HL-60 (cell line): ENCODE measurements around the gene TENM3.

Source experiments
- GABPA ChIP-seq: IDR thresholded peaks from 2 replicates; pipeline ENCODE4 v1.6.1; 2012; ENCODE audit warnings: low read depth
- POLR2AphosphoS5 ChIP-seq: IDR thresholded peaks from 2 replicates; pipeline ENCODE4 v1.6.1; 2012; ENCODE audit warnings: low read depth
- SPI1 ChIP-seq: IDR thresholded peaks from 2 replicates; pipeline ENCODE4 v1.6.1; 2012; ENCODE audit warnings: low read depth, mild to moderate bottlenecking, borderline replicate concordance
- TF ChIP-seq, protein P1 (sequence below): IDR thresholded peaks from one replicate; pipeline ENCODE4 v1.5.1; 2011; ENCODE audit warnings: low read length, control low read depth, inconsistent platforms; ENCODE audit not compliant: insufficient read depth
- TF ChIP-seq, protein P2 (sequence below): IDR thresholded peaks from 2 replicates; pipeline ENCODE4 v1.6.1; 2012; ENCODE audit warnings: low read depth; ENCODE audit not compliant: insufficient replicate concordance

DNA sequence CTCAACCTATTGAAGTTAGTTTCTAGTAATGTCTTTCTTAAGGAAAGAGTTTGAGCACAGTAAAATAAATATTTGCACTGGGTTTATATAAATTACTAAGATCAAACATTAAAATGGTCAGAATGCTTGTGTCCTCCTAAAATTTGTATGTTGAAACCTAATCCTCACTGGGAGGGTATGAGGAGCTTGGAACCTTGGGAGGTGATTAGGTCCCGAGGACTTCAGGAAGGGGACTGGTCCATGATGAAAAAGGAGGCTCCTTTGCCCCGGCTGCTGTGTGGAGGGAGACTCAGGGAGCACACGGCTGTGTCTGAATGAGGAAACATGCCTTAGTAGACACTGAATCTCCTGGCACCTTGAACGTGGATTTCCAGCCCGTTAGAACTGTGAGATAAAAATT lies 221.9 kb downstream of the TENM3 start:
- no peak for TF ChIP-seq SPI1
- TF ChIP-seq, protein P1, sequence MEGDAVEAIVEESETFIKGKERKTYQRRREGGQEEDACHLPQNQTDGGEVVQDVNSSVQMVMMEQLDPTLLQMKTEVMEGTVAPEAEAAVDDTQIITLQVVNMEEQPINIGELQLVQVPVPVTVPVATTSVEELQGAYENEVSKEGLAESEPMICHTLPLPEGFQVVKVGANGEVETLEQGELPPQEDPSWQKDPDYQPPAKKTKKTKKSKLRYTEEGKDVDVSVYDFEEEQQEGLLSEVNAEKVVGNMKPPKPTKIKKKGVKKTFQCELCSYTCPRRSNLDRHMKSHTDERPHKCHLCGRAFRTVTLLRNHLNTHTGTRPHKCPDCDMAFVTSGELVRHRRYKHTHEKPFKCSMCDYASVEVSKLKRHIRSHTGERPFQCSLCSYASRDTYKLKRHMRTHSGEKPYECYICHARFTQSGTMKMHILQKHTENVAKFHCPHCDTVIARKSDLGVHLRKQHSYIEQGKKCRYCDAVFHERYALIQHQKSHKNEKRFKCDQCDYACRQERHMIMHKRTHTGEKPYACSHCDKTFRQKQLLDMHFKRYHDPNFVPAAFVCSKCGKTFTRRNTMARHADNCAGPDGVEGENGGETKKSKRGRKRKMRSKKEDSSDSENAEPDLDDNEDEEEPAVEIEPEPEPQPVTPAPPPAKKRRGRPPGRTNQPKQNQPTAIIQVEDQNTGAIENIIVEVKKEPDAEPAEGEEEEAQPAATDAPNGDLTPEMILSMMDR, result no peak
- TF ChIP-seq GABPA, result no peak
- no peak for TF ChIP-seq POLR2AphosphoS5
- TF ChIP-seq, protein P2, sequence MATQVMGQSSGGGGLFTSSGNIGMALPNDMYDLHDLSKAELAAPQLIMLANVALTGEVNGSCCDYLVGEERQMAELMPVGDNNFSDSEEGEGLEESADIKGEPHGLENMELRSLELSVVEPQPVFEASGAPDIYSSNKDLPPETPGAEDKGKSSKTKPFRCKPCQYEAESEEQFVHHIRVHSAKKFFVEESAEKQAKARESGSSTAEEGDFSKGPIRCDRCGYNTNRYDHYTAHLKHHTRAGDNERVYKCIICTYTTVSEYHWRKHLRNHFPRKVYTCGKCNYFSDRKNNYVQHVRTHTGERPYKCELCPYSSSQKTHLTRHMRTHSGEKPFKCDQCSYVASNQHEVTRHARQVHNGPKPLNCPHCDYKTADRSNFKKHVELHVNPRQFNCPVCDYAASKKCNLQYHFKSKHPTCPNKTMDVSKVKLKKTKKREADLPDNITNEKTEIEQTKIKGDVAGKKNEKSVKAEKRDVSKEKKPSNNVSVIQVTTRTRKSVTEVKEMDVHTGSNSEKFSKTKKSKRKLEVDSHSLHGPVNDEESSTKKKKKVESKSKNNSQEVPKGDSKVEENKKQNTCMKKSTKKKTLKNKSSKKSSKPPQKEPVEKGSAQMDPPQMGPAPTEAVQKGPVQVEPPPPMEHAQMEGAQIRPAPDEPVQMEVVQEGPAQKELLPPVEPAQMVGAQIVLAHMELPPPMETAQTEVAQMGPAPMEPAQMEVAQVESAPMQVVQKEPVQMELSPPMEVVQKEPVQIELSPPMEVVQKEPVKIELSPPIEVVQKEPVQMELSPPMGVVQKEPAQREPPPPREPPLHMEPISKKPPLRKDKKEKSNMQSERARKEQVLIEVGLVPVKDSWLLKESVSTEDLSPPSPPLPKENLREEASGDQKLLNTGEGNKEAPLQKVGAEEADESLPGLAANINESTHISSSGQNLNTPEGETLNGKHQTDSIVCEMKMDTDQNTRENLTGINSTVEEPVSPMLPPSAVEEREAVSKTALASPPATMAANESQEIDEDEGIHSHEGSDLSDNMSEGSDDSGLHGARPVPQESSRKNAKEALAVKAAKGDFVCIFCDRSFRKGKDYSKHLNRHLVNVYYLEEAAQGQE, result no peak
